D721Med (cell line): ENCODE measurements around the gene ASIC2.

Experiments used
- DNase-seq: peaks from one replicate; pipeline ENCODE4 v3.0.0; 2011; ENCODE audit warnings: low spot score; ENCODE audit not compliant: insufficient read length
- FAIRE-seq: peaks from 2 replicates; lab custom pipeline; 2011; peaks lifted over from hg19 to GRCh38; lab: Jason Lieb, UNC
- CTCF ChIP-seq: IDR thresholded peaks from 2 replicates; pipeline ENCODE4 v1.5.1; 2012; ENCODE audit warnings: mild to moderate bottlenecking, control low read depth; ENCODE audit not compliant: insufficient read depth; ENCODE audit errors: missing control alignments

Gene ASIC2

GRCh38 chr17:33121272-33121671 is 171.8 kb downstream of the ASIC2 start:
- no peak for TF ChIP-seq CTCF
- FAIRE-seq (no peak), DNase-seq (no peak)

- TF ChIP-seq CTCF: no peak
- FAIRE-seq (no peak), DNase-seq (no peak)
Observed at GRCh38 chr17:33120103-33120502, 173.0 kb downstream of the ASIC2 start.

GRCh38 chr17:33118391-33119075 is 174.6 kb downstream of the ASIC2 start:
- TF ChIP-seq CTCF: no peak
- FAIRE-seq (no peak), DNase-seq (no peak)

- FAIRE-seq (no peak), DNase-seq (no peak)
- TF ChIP-seq CTCF: no peak
Observed at GRCh38 chr17:33116021-33116551, 177.0 kb downstream of the ASIC2 start.

GRCh38 chr17:33115366-33115765 is 177.7 kb downstream of the ASIC2 start:
- DNase-seq (no peak), FAIRE-seq (no peak)
- TF ChIP-seq CTCF: no peak

GRCh38 chr17:33113991-33114370 is 179.1 kb downstream of the ASIC2 start:
- no peak for FAIRE-seq
- no peak for DNase-seq
- no peak for TF ChIP-seq CTCF

- DNase-seq (no peak), FAIRE-seq (no peak)
- TF ChIP-seq CTCF: no peak
Observed at GRCh38 chr17:33113276-33113990, 179.7 kb downstream of the ASIC2 start.
